HepG2 (cell line): ENCODE data around the gene FAM32A. TPM values are rescaled to one million over a fixed set of nuclear protein-coding genes. Genes with fewer than 3 reads are reported as not detected.

Experiments
- ASH2L ChIP-seq: fragments of 300-600, 200-600 bp; sonication (generic); IDR thresholded peaks from 2 replicates; pipeline ENCODE4 v1.7.0; 2017; ENCODE audit warnings: low read depth, mild to moderate bottlenecking, moderate library complexity, mixed read lengths, low read length; ENCODE audit not compliant: insufficient read length
- ATF6 ChIP-seq: sonication (generic); formaldehyde crosslinking; conservative IDR thresholded peaks from 2 replicates; pipeline ENCODE4 v1.4.0; 2020; ENCODE audit warnings: missing genetic modification reagents
- DMAP1 ChIP-seq: IDR thresholded peaks from 2 replicates; pipeline ENCODE4 v1.6.1; 2016
- ERF ChIP-seq: IDR thresholded peaks from 2 replicates; pipeline ENCODE4 v1.6.1; 2018; ENCODE audit warnings: missing biosample characterization, missing genetic modification reagents
- GFI1 ChIP-seq: sonication (generic); formaldehyde crosslinking; IDR thresholded peaks from 2 replicates; pipeline ENCODE4 v1.5.0; 2020; ENCODE audit warnings: missing genetic modification reagents, mild to moderate bottlenecking, borderline replicate concordance
- POLR2G ChIP-seq: fragments of 200-400 bp; formaldehyde crosslinking; IDR thresholded peaks from 2 replicates; pipeline ENCODE4 v1.6.1; 2018; ENCODE audit warnings: mild to moderate bottlenecking, low read depth, low read length, moderate library complexity
- RAD51 ChIP-seq: fragments of 450-650 bp; IDR thresholded peaks from 2 replicates; pipeline ENCODE4 v1.6.1; 2016; ENCODE audit warnings: borderline replicate concordance
- ZNF30 ChIP-seq: sonication (generic); formaldehyde crosslinking; IDR thresholded peaks from 2 replicates; pipeline ENCODE4 v1.5.0; 2020; ENCODE audit warnings: mild to moderate bottlenecking, missing genetic modification reagents
- ZNF451 ChIP-seq: sonication (generic); formaldehyde crosslinking; IDR thresholded peaks from 2 replicates; pipeline ENCODE4 v1.5.0; 2020; ENCODE audit warnings: mild to moderate bottlenecking, missing genetic modification reagents
- ZNF530 ChIP-seq: sonication (generic); formaldehyde crosslinking; IDR thresholded peaks from 2 replicates; pipeline ENCODE4 v1.5.0; 2020; ENCODE audit warnings: low read depth, mild to moderate bottlenecking, missing genetic modification reagents
- ZNF615 ChIP-seq: sonication (generic); formaldehyde crosslinking; IDR thresholded peaks from 2 replicates; pipeline ENCODE4 v1.5.0; 2020; ENCODE audit warnings: mild to moderate bottlenecking, missing genetic modification reagents, borderline replicate concordance
- ZNF790 ChIP-seq: sonication (generic); formaldehyde crosslinking; IDR thresholded peaks from 2 replicates; pipeline ENCODE4 v1.8.0; 2022; ENCODE audit warnings: missing genetic modification reagents, mild to moderate bottlenecking, borderline replicate concordance
- polyA plus RNA-seq, 8 experiments: library from polyadenylated mRNA; depleted of rRNA in 3 of 8; stranded (reverse) in 7 of 8; unstranded in 1 of 8; fragments of >200 nt; fragmentation: Illumina TruSeq in 4 of 8; extraction: Trizol in 4 of 8; gene quantifications; 2 replicates each; pipeline versions ENCODE4 v1.2.1 to v1.2.3, GENCODE V29; 2011 to 2016; ENCODE audit warnings: low read depth in 4 of 8, missing spikeins in 1 of 8, mixed read lengths in 1 of 8; ENCODE audit not compliant: insufficient read depth in 1 of 8
- total RNA-seq, 5 experiments: library from RNA; depleted of rRNA; stranded (reverse); fragments of >200 nt; fragmentation: Illumina TruSeq; extraction: Trizol; gene quantifications; 2 replicates each; pipeline ENCODE4 v1.2.3, GENCODE V29; 2016; ENCODE audit warnings: low read depth in 1 of 5
- TF ChIP-seq, protein P1 (sequence below): sonication (generic); formaldehyde crosslinking; IDR thresholded peaks from 2 replicates; pipeline ENCODE4 v1.4.0; 2020; ENCODE audit warnings: mild to moderate bottlenecking, missing genetic modification reagents
- TF ChIP-seq, protein P2 (sequence below): IDR thresholded peaks from 2 replicates; pipeline ENCODE4 v1.6.1; 2016; ENCODE audit warnings: low read depth, borderline replicate concordance
- TF ChIP-seq, protein P3 (sequence below): sonication (generic); formaldehyde crosslinking; IDR thresholded peaks from 2 replicates; pipeline ENCODE4 v1.4.0; 2020; ENCODE audit warnings: mild to moderate bottlenecking, low read depth, missing genetic modification reagents
- TF ChIP-seq, protein P4 (sequence below): IDR thresholded peaks from 2 replicates; pipeline ENCODE4 v1.6.1; 2018; ENCODE audit warnings: missing genetic modification reagents, mild to moderate bottlenecking, missing compliant biosample characterization

The FAM32A gene
- total and polyA plus RNA-seq, 2 of the 13 experiments (the other 11 are each of a cell fraction or from before 2014, with no cell fraction given), result 85.8 to 86.2 TPM

GRCh38 chr19:16185123-16185767 is at the start of gene FAM32A (continued):
- TF ChIP-seq ZNF790 (no peak), GFI1 (CRISPR knock-in tag) (no peak), ZNF451 (no peak), ZNF530 (CRISPR knock-in tag) (no peak), DMAP1 (CRISPR knock-in tag) (peak; percentile 72; the same call in 1 of the 2 replicates), ZNF615 (CRISPR knock-in tag) (no peak), ATF6 (CRISPR knock-in tag) (no peak), ZNF30 (no peak), RAD51 (no peak), ERF (CRISPR knock-in tag) (peak; percentile 51), POLR2G (peak; percentile 92), ASH2L (peak; percentile 67)
- TF ChIP-seq, protein P1, sequence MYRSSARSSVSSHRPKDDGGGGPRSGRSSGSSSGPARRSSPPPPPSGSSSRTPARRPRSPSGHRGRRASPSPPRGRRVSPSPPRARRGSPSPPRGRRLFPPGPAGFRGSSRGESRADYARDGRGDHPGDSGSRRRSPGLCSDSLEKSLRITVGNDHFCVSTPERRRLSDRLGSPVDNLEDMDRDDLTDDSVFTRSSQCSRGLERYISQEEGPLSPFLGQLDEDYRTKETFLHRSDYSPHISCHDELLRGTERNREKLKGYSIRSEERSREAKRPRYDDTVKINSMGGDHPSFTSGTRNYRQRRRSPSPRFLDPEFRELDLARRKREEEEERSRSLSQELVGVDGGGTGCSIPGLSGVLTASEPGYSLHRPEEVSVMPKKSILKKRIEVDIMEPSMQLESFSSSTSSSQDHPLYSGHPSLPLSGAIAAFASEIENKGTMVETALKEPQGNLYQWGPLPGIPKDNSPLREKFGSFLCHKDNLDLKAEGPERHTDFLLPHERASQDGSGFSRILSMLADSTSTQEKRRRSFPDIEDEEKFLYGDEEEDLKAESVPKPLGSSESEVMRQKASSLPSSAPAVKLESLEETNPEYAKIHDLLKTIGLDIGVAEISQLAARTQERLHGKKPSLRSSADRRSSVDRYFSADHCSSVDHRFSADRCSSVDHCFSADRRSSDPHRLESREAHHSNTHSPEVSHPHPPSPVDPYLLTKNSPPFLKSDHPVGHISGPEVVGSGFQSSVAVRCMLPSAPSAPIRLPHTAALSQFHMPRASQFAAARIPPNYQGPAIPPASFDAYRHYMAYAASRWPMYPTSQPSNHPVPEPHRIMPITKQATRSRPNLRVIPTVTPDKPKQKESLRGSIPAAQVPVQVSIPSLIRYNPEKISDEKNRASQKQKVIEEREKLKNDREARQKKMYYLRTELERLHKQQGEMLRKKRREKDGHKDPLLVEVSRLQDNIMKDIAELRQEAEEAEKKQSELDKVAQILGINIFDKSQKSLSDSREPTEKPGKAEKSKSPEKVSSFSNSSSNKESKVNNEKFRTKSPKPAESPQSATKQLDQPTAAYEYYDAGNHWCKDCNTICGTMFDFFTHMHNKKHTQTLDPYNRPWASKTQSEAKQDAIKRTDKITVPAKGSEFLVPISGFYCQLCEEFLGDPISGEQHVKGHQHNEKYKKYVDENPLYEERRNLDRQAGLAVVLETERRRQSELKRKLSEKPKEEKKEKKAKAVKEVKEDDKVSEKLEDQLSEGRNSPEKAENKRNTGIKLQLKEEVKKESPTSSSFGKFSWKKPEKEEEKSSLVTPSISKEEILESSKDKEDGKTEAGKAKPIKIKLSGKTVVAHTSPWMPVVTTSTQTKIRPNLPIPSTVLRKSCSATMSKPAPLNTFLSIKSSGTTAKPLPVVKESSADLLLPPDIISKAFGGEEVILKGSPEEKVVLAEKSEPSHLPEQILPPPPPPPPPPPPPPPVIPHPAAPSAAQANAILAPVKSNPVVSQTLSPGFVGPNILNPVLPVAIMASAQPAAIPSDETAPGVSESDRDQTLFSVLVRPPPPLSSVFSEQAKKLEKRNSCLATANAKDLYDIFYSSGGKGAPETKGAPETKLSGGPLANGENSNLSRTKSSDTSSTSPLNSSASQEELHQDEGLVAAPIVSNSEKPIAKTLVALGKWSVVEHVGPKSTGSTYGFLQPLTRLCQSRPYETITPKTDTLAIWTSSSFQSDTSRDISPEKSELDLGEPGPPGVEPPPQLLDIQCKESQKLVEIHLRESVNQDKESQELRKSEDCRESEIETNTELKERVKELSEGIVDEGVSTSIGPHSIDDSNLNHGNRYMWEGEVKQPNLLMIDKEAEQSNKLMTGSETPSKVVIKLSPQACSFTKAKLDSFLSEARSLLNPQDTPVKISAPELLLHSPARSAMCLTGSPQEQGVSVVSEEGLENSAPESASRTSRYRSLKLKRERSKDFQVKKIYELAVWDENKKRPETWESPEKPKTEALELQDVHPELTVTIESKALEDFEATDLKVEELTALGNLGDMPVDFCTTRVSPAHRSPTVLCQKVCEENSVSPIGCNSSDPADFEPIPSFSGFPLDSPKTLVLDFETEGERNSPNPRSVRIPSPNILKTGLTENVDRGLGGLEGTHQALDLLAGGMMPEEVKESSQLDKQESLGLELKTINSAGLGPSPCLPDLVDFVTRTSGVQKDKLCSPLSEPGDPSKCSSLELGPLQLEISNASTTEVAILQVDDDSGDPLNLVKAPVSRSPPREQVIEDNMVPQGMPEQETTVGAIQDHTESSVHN (CRISPR knock-in tag), result no peak
- TF ChIP-seq, protein P2, sequence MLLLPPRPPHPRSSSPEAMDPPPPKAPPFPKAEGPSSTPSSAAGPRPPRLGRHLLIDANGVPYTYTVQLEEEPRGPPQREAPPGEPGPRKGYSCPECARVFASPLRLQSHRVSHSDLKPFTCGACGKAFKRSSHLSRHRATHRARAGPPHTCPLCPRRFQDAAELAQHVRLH (CRISPR knock-in tag), result no peak
- TF ChIP-seq, protein P3, sequence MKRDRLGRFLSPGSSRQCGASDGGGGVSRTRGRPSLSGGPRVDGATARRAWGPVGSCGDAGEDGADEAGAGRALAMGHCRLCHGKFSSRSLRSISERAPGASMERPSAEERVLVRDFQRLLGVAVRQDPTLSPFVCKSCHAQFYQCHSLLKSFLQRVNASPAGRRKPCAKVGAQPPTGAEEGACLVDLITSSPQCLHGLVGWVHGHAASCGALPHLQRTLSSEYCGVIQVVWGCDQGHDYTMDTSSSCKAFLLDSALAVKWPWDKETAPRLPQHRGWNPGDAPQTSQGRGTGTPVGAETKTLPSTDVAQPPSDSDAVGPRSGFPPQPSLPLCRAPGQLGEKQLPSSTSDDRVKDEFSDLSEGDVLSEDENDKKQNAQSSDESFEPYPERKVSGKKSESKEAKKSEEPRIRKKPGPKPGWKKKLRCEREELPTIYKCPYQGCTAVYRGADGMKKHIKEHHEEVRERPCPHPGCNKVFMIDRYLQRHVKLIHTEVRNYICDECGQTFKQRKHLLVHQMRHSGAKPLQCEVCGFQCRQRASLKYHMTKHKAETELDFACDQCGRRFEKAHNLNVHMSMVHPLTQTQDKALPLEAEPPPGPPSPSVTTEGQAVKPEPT (CRISPR knock-in tag), result no peak
- TF ChIP-seq, protein P4, sequence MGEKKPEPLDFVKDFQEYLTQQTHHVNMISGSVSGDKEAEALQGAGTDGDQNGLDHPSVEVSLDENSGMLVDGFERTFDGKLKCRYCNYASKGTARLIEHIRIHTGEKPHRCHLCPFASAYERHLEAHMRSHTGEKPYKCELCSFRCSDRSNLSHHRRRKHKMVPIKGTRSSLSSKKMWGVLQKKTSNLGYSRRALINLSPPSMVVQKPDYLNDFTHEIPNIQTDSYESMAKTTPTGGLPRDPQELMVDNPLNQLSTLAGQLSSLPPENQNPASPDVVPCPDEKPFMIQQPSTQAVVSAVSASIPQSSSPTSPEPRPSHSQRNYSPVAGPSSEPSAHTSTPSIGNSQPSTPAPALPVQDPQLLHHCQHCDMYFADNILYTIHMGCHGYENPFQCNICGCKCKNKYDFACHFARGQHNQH (CRISPR knock-in tag), result 0 out of 2 replicates have a peak, but pooled peaks have one; percentile 41
